Liver (tissue), 9 donors: ENCODE measurements around the gene GLMP. TPM values are rescaled to one million over a fixed set of nuclear protein-coding genes. Genes with fewer than 3 reads are reported as not detected.

ENCODE experiments used
- DNase-seq: peaks from one replicate; pipeline ENCODE4 v3.0.0-alpha.2; 2017; ENCODE audit warnings: low spot score
- H3K27ac ChIP-seq, 2 donors: one replicate each; pipeline ENCODE4 v1.7.0; 2013; ENCODE audit warnings: inconsistent platforms in 2 of 2, low read length in 2 of 2, control low read depth in 1 of 2, low read depth in 1 of 2, mild to moderate bottlenecking in 1 of 2
- H3K27me3 ChIP-seq, 4 donors: one replicate each; pipeline versions ENCODE4 v1.6.1 to v1.7.0; 2013; ENCODE audit warnings: low read length in 3 of 4, inconsistent platforms in 1 of 4, mild to moderate bottlenecking in 1 of 4, moderate library complexity in 1 of 4; ENCODE audit not compliant: control insufficient read depth in 4 of 4, insufficient read depth in 4 of 4
- H3K36me3 ChIP-seq, 4 donors: one replicate each; pipeline versions ENCODE4 v1.6.1 to v1.7.0; 2013; ENCODE audit warnings: low read length in 3 of 4, mild to moderate bottlenecking in 3 of 4, low read depth in 1 of 4, moderate library complexity in 1 of 4; ENCODE audit not compliant: control insufficient read depth in 4 of 4, insufficient read depth in 3 of 4
- H3K4me1 ChIP-seq, 4 donors: one replicate each; pipeline versions ENCODE4 v1.6.1 to v1.7.0; 2013; ENCODE audit warnings: low read length in 3 of 4, mild to moderate bottlenecking in 3 of 4, moderate library complexity in 1 of 4; ENCODE audit not compliant: control insufficient read depth in 4 of 4, insufficient read depth in 4 of 4
- H3K4me3 ChIP-seq, 3 donors: one replicate each; pipeline versions ENCODE4 v1.6.1 to v1.7.0; 2013; ENCODE audit warnings: low read length in 3 of 3, control low read depth in 1 of 3, low read depth in 1 of 3, mild to moderate bottlenecking in 1 of 3
- H3K9ac ChIP-seq, 2 donors: one replicate each; pipeline ENCODE4 v1.7.0; 2013; ENCODE audit warnings: low read length in 2 of 2, mild to moderate bottlenecking in 2 of 2, moderate library complexity in 2 of 2, control low read depth in 1 of 2, low read depth in 1 of 2
- H3K9me3 ChIP-seq, 4 donors: one replicate each; pipeline versions ENCODE4 v1.6.1 to v1.7.0; 2013; ENCODE audit warnings: low read length in 3 of 4; ENCODE audit not compliant: control insufficient read depth in 4 of 4
- EGR1 ChIP-seq, 2 donors: IDR thresholded peaks; 2 replicates each; pipeline ENCODE4 v1.6.1; 2016 to 2018; ENCODE audit warnings: antibody characterized with exemption in 2 of 2, low read depth in 2 of 2
- FOXA1 ChIP-seq: IDR thresholded peaks from 2 replicates; pipeline ENCODE4 v1.6.1; 2016; ENCODE audit warnings: antibody characterized with exemption
- FOXA2 ChIP-seq: IDR thresholded peaks from 2 replicates; pipeline ENCODE4 v1.6.1; 2016; ENCODE audit warnings: antibody characterized with exemption
- GABPA ChIP-seq, 2 donors: IDR thresholded peaks in 1 of 2; conservative IDR thresholded peaks in 1 of 2; 2 replicates each; pipeline ENCODE4 v1.6.1; 2016; ENCODE audit warnings: antibody characterized with exemption in 2 of 2, mild to moderate bottlenecking in 1 of 2, moderate library complexity in 1 of 2
- HNF4A ChIP-seq, 2 donors: conservative IDR thresholded peaks; 2 replicates each; pipeline ENCODE4 v1.6.1; 2016; ENCODE audit warnings: antibody characterized with exemption in 2 of 2, mild to moderate bottlenecking in 2 of 2
- HNF4G ChIP-seq: IDR thresholded peaks from 2 replicates; pipeline ENCODE4 v1.6.1; 2016; ENCODE audit warnings: antibody characterized with exemption
- JUND ChIP-seq, 2 donors: IDR thresholded peaks; 2 replicates each; pipeline ENCODE4 v1.6.1; 2016; ENCODE audit warnings: antibody characterized with exemption in 2 of 2
- NR2F2 ChIP-seq: IDR thresholded peaks from 2 replicates; pipeline ENCODE4 v1.6.1; 2016; ENCODE audit warnings: antibody characterized with exemption
- RAD21 ChIP-seq, 2 donors: IDR thresholded peaks; 2 replicates each; pipeline ENCODE4 v1.6.1; 2016; ENCODE audit warnings: antibody characterized with exemption in 2 of 2, mild to moderate bottlenecking in 2 of 2
- RXRA ChIP-seq, 2 donors: IDR thresholded peaks; 2 replicates each; pipeline ENCODE4 v1.6.1; 2017 to 2018; ENCODE audit warnings: antibody characterized with exemption in 2 of 2, mild to moderate bottlenecking in 1 of 2
- SP1 ChIP-seq: IDR thresholded peaks from 2 replicates; pipeline ENCODE4 v1.6.1; 2018; ENCODE audit warnings: antibody characterized with exemption, mild to moderate bottlenecking
- TAF1 ChIP-seq: conservative IDR thresholded peaks from 2 replicates; pipeline ENCODE4 v1.6.1; 2016; ENCODE audit warnings: antibody characterized with exemption, mild to moderate bottlenecking
- YY1 ChIP-seq: IDR thresholded peaks from 2 replicates; pipeline ENCODE4 v1.6.1; 2016; ENCODE audit warnings: antibody characterized with exemption, mild to moderate bottlenecking
- WGBS: extraction: QIAGEN DNeasy Blood & Tissue Kit; methylation state at CpG from one replicate; pipeline ENCODE4 v1.1.7; 2013; 5-methylcytosine and 5-hydroxymethylcytosine counted together
- polyA plus RNA-seq, 2 donors: library from polyadenylated mRNA; stranded (reverse) in 1 of 2; unstranded in 1 of 2; fragments of 200-250 nt in 1 of 2; fragments of >200 nt in 1 of 2; fragmentation: Nextera tagmentation in 1 of 2; extraction: Ambion mirVana in 1 of 2; gene quantifications; one replicate each; pipeline versions ENCODE4 v1.2.1 to v1.2.3, GENCODE V29; 2013 to 2015
- total RNA-seq, 2 donors: library from RNA; depleted of rRNA; stranded (reverse); fragments of >200 nt; gene quantifications; one replicate each; pipeline ENCODE4 v1.2.3, GENCODE V29; 2014
- TF ChIP-seq, protein P1 (sequence below): IDR thresholded peaks from 2 replicates; pipeline ENCODE4 v1.6.1; 2016; ENCODE audit warnings: antibody characterized with exemption
- TF ChIP-seq, protein P2 (sequence below): IDR thresholded peaks from 2 replicates; pipeline ENCODE4 v1.6.1; 2016; ENCODE audit warnings: antibody characterized with exemption
- TF ChIP-seq, protein P3 (sequence below): fragments of 150-350 bp; IDR thresholded peaks from 2 replicates; pipeline ENCODE4 v1.5.1; 2017; ENCODE audit warnings: improper control_type of control experiment, low read depth, low read length; ENCODE audit not compliant: missing input control
- TF ChIP-seq, protein P4 (sequence below): IDR thresholded peaks from 2 replicates; pipeline ENCODE4 v1.6.1; 2016; ENCODE audit warnings: antibody characterized with exemption, mild to moderate bottlenecking
- TF ChIP-seq, protein P5 (sequence below): IDR thresholded peaks from 2 replicates; pipeline ENCODE4 v1.6.1; 2016; ENCODE audit warnings: antibody characterized with exemption
- donor health status: healthy.
- donor health status: healthy.
- donor health status: healthy.
- donor health status: healthy.
- donor health status: healthy.

GLMP gene
- total and polyA plus RNA-seq, 4 donors: 26.5 to 51.4 (median 39.0) TPM

DNA sequence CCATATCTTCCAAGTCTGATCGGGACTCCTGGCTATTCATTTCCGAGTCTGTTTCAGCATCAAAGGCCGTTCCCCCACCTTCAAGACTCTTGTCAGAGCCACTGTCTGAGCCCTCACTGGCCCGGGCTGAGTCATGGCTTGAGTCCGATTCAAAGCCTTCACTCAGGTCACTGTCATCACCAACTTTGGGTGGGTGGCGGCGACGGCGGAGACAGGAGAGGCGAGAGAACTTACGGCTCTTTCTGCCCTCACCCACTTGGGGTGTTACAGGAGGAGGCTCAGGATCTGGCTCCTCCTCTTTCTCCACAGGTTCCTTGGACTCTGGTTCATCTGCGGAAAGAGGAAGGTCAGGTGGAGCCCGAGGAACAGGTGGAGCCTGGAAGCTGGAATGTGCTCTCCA, 29.4 kb downstream of the GLMP start (continued):
- no peak for TF ChIP-seq HNF4G

DNA sequence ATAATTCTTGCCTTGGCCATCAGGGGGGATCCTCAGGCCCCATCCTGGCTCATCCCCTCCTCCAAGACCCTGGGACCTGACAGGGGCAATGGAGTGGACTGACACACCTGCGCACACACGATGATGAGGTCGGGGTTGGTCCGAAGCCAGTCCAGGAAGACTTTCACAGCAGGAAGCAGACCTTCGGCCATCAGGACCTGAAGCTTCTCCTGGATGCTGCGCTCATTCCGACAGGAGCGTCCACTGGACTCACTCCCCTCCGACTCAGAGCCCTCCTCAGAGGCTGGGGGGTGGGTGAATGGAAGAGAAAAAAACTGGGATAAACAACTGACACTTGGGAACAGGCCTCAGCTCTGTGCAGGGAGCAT, 32.2 kb downstream of the GLMP start:
- Histone ChIP-seq H3K36me3 (peaks cover 19 to 90% (median 76%) of the 10 kb centered on the region in 4 donors), H3K27ac (no peak overlapping the region), H3K9me3 (no peaks in the 10 kb centered on the region), H3K27me3 (no peaks in the 10 kb centered on the region), H3K9ac (no peak overlapping the region), H3K4me3 (no peak overlapping the region), H3K4me1 (peaks cover 0 to 5% (median 2%) of the 10 kb centered on the region in 4 donors)
- TF ChIP-seq RXRA (IDR thresholded peaks at IDR 0.05) (no peak), FOXA2 (no peak), YY1 (no peak), GABPA (IDR thresholded peaks at IDR 0.05 in 1 of 2, conservative IDR thresholded peaks at IDR 0.05 in 1 of 2) (no peak), HNF4A (conservative IDR thresholded peaks at IDR 0.05) (no peak), RAD21 (IDR thresholded peaks at IDR 0.05) (no peak), NR2F2 (no peak), HNF4G (no peak), JUND (IDR thresholded peaks at IDR 0.05) (no peak), FOXA1 (no peak), TAF1 (no peak), SP1 (no peak), EGR1 (IDR thresholded peaks at IDR 0.05; ENCODE audit: low read depth in 2 of 2) (no peak)
- TF ChIP-seq, protein P1, sequence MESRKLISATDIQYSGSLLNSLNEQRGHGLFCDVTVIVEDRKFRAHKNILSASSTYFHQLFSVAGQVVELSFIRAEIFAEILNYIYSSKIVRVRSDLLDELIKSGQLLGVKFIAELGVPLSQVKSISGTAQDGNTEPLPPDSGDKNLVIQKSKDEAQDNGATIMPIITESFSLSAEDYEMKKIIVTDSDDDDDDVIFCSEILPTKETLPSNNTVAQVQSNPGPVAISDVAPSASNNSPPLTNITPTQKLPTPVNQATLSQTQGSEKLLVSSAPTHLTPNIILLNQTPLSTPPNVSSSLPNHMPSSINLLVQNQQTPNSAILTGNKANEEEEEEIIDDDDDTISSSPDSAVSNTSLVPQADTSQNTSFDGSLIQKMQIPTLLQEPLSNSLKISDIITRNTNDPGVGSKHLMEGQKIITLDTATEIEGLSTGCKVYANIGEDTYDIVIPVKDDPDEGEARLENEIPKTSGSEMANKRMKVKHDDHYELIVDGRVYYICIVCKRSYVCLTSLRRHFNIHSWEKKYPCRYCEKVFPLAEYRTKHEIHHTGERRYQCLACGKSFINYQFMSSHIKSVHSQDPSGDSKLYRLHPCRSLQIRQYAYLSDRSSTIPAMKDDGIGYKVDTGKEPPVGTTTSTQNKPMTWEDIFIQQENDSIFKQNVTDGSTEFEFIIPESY: no peak
- TF ChIP-seq, protein P2, sequence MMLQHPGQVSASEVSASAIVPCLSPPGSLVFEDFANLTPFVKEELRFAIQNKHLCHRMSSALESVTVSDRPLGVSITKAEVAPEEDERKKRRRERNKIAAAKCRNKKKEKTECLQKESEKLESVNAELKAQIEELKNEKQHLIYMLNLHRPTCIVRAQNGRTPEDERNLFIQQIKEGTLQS: no peak
- TF ChIP-seq, protein P3, sequence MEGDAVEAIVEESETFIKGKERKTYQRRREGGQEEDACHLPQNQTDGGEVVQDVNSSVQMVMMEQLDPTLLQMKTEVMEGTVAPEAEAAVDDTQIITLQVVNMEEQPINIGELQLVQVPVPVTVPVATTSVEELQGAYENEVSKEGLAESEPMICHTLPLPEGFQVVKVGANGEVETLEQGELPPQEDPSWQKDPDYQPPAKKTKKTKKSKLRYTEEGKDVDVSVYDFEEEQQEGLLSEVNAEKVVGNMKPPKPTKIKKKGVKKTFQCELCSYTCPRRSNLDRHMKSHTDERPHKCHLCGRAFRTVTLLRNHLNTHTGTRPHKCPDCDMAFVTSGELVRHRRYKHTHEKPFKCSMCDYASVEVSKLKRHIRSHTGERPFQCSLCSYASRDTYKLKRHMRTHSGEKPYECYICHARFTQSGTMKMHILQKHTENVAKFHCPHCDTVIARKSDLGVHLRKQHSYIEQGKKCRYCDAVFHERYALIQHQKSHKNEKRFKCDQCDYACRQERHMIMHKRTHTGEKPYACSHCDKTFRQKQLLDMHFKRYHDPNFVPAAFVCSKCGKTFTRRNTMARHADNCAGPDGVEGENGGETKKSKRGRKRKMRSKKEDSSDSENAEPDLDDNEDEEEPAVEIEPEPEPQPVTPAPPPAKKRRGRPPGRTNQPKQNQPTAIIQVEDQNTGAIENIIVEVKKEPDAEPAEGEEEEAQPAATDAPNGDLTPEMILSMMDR: no peak
- TF ChIP-seq, protein P4, sequence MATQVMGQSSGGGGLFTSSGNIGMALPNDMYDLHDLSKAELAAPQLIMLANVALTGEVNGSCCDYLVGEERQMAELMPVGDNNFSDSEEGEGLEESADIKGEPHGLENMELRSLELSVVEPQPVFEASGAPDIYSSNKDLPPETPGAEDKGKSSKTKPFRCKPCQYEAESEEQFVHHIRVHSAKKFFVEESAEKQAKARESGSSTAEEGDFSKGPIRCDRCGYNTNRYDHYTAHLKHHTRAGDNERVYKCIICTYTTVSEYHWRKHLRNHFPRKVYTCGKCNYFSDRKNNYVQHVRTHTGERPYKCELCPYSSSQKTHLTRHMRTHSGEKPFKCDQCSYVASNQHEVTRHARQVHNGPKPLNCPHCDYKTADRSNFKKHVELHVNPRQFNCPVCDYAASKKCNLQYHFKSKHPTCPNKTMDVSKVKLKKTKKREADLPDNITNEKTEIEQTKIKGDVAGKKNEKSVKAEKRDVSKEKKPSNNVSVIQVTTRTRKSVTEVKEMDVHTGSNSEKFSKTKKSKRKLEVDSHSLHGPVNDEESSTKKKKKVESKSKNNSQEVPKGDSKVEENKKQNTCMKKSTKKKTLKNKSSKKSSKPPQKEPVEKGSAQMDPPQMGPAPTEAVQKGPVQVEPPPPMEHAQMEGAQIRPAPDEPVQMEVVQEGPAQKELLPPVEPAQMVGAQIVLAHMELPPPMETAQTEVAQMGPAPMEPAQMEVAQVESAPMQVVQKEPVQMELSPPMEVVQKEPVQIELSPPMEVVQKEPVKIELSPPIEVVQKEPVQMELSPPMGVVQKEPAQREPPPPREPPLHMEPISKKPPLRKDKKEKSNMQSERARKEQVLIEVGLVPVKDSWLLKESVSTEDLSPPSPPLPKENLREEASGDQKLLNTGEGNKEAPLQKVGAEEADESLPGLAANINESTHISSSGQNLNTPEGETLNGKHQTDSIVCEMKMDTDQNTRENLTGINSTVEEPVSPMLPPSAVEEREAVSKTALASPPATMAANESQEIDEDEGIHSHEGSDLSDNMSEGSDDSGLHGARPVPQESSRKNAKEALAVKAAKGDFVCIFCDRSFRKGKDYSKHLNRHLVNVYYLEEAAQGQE: no peak
- TF ChIP-seq, protein P5, sequence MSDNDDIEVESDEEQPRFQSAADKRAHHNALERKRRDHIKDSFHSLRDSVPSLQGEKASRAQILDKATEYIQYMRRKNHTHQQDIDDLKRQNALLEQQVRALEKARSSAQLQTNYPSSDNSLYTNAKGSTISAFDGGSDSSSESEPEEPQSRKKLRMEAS: no peak
- WGBS: 94% methylated on average over 9 of the region's 9 CpGs
- no peak for DNase-seq
